NCI-H1436 treated with DMSO at 0.1 percent for 48 hours (cell line): ENCODE measurements around the gene SH3PXD2B.

Experiments
- DNase-seq: peaks from one replicate; lab custom pipeline; 2025; lab: John Stamatoyannopoulos, UW

SH3PXD2B gene

GRCh38 chr5:172453206-172453985 lies 929 bp downstream of the SH3PXD2B start:
- no peak for DNase-seq

- DNase-seq, result no peak
Measured at GRCh38 chr5:172452398-172453205, 1.7 kb downstream of the SH3PXD2B start.

GRCh38 chr5:172451771-172452197 lies 2.5 kb downstream of the SH3PXD2B start:
- DNase-seq, result no peak

- DNase-seq, result no peak
Measured at GRCh38 chr5:172450861-172451695, 3.2 kb downstream of the SH3PXD2B start.

- no peak for DNase-seq
Measured at GRCh38 chr5:172450453-172450852, 3.9 kb downstream of the SH3PXD2B start.

- DNase-seq, result no peak
Measured at GRCh38 chr5:172448999-172449398, 5.3 kb downstream of the SH3PXD2B start.

GRCh38 chr5:172447646-172448365 lies 6.5 kb downstream of the SH3PXD2B start:
- DNase-seq, result no peak

- no peak for DNase-seq
Measured at GRCh38 chr5:172446336-172447051, 7.8 kb downstream of the SH3PXD2B start.

- no peak for DNase-seq
Measured at GRCh38 chr5:172445866-172446265, 8.5 kb downstream of the SH3PXD2B start.

- DNase-seq, result no peak
Measured at GRCh38 chr5:172444626-172445365, 9.5 kb downstream of the SH3PXD2B start.

- no peak for DNase-seq
Measured at GRCh38 chr5:172444110-172444510, 10.2 kb downstream of the SH3PXD2B start.

- DNase-seq, result no peak
Measured at GRCh38 chr5:172443441-172444109, 10.8 kb downstream of the SH3PXD2B start.

GRCh38 chr5:172442592-172442991 lies 11.7 kb downstream of the SH3PXD2B start:
- DNase-seq, result no peak

GRCh38 chr5:172441262-172441751 lies 13.0 kb downstream of the SH3PXD2B start:
- no peak for DNase-seq

- DNase-seq, result no peak
Measured at GRCh38 chr5:172440486-172440885, 13.8 kb downstream of the SH3PXD2B start.

- DNase-seq, result no peak
Measured at GRCh38 chr5:172439785-172440477, 14.4 kb downstream of the SH3PXD2B start.

- no peak for DNase-seq
Measured at GRCh38 chr5:172438319-172438668, 16.0 kb downstream of the SH3PXD2B start.

GRCh38 chr5:172437445-172438318 lies 16.6 kb downstream of the SH3PXD2B start:
- DNase-seq, result no peak
